Ishikawa (cell line): ENCODE results near the gene MRPL18.

ENCODE experiments used
- CEBPB ChIP-seq: IDR thresholded peaks from 2 replicates; pipeline ENCODE4 v1.6.1; 2012
- CREB1 ChIP-seq: IDR thresholded peaks from 2 replicates; pipeline ENCODE4 v1.6.1; 2012; ENCODE audit warnings: low read depth
- EGR1 ChIP-seq: IDR thresholded peaks from 2 replicates; pipeline ENCODE4 v1.6.1; 2012
- EP300 ChIP-seq: IDR thresholded peaks from 2 replicates; pipeline ENCODE4 v1.6.1; 2012; ENCODE audit warnings: borderline replicate concordance
- FOXM1 ChIP-seq: IDR thresholded peaks from 2 replicates; pipeline ENCODE4 v1.6.1; 2012; ENCODE audit warnings: low read depth, borderline replicate concordance
- MAX ChIP-seq: IDR thresholded peaks from 2 replicates; pipeline ENCODE4 v1.6.1; 2012
- NFIC ChIP-seq: IDR thresholded peaks from 2 replicates; pipeline ENCODE4 v1.6.1; 2012
- RAD21 ChIP-seq: IDR thresholded peaks from 2 replicates; pipeline ENCODE4 v1.6.1; 2012; ENCODE audit warnings: low read depth
- TAF1 ChIP-seq: IDR thresholded peaks from 2 replicates; pipeline ENCODE4 v1.6.1; 2012; ENCODE audit warnings: low read depth, mild to moderate bottlenecking
- TCF12 ChIP-seq: IDR thresholded peaks from 2 replicates; pipeline ENCODE4 v1.6.1; 2012; ENCODE audit warnings: low read depth
- TEAD4 ChIP-seq: IDR thresholded peaks from 2 replicates; pipeline ENCODE4 v1.6.1; 2012
- USF1 ChIP-seq: IDR thresholded peaks from 2 replicates; pipeline ENCODE4 v1.6.1; 2012
- YY1 ChIP-seq: IDR thresholded peaks from 2 replicates; pipeline ENCODE4 v1.6.1; 2012; ENCODE audit warnings: low read depth
- ZBTB7A ChIP-seq: IDR thresholded peaks from 2 replicates; pipeline ENCODE4 v1.6.1; 2012; ENCODE audit warnings: low read depth
- TF ChIP-seq, protein P1 (sequence below): IDR thresholded peaks from 2 replicates; pipeline ENCODE4 v1.6.1; 2012; ENCODE audit warnings: low read depth, mild to moderate bottlenecking

The MRPL18 gene

DNA sequence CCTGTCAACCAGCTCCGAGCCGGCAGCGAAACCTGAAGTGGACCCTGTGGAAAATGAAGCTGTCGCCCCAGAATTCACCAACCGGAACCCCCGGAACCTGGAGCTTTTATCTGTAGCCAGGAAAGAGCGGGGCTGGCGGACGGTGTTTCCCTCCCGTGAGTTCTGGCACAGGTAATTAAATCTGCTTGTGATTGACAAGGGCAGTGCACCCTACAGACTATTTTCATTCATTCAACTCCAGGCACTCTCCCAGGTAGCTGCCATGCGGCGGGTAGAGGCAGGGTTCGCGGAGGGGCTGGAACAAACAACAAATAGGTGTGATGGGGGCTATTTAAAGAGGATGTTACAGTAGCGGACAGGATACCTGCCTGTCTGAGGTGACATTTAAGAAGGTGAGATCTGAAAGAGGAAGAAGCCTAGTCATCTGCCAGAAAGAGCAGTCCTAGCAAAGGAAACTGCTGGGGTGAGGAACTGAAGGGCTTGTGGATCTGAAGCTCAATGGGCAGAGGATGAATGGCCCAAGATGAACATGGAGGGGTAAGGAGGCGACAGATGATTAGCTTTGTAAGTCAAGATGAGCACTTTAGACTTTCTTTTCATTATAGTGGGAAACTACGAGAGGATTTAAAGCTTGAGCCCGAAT, 810 bp downstream of the MRPL18 start:
- TF ChIP-seq ZBTB7A, result no peak
- TF ChIP-seq TCF12, result no peak
- no peak for TF ChIP-seq EP300
- no peak for TF ChIP-seq RAD21
- no peak for TF ChIP-seq CREB1
- TF ChIP-seq FOXM1, result no peak
- TF ChIP-seq USF1, result no peak
- no peak for TF ChIP-seq EGR1
- no peak for TF ChIP-seq TEAD4
- no peak for TF ChIP-seq MAX
- TF ChIP-seq TAF1, result no peak
- TF ChIP-seq YY1, result no peak
- TF ChIP-seq NFIC, result no peak
- TF ChIP-seq CEBPB, result no peak
- TF ChIP-seq, protein P1, sequence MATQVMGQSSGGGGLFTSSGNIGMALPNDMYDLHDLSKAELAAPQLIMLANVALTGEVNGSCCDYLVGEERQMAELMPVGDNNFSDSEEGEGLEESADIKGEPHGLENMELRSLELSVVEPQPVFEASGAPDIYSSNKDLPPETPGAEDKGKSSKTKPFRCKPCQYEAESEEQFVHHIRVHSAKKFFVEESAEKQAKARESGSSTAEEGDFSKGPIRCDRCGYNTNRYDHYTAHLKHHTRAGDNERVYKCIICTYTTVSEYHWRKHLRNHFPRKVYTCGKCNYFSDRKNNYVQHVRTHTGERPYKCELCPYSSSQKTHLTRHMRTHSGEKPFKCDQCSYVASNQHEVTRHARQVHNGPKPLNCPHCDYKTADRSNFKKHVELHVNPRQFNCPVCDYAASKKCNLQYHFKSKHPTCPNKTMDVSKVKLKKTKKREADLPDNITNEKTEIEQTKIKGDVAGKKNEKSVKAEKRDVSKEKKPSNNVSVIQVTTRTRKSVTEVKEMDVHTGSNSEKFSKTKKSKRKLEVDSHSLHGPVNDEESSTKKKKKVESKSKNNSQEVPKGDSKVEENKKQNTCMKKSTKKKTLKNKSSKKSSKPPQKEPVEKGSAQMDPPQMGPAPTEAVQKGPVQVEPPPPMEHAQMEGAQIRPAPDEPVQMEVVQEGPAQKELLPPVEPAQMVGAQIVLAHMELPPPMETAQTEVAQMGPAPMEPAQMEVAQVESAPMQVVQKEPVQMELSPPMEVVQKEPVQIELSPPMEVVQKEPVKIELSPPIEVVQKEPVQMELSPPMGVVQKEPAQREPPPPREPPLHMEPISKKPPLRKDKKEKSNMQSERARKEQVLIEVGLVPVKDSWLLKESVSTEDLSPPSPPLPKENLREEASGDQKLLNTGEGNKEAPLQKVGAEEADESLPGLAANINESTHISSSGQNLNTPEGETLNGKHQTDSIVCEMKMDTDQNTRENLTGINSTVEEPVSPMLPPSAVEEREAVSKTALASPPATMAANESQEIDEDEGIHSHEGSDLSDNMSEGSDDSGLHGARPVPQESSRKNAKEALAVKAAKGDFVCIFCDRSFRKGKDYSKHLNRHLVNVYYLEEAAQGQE, result no peak

- TF ChIP-seq MAX (no peak), CREB1 (no peak), YY1 (no peak)
Observed at GRCh38 chr6:159797554-159797953, 7.3 kb downstream of the MRPL18 start.

DNA sequence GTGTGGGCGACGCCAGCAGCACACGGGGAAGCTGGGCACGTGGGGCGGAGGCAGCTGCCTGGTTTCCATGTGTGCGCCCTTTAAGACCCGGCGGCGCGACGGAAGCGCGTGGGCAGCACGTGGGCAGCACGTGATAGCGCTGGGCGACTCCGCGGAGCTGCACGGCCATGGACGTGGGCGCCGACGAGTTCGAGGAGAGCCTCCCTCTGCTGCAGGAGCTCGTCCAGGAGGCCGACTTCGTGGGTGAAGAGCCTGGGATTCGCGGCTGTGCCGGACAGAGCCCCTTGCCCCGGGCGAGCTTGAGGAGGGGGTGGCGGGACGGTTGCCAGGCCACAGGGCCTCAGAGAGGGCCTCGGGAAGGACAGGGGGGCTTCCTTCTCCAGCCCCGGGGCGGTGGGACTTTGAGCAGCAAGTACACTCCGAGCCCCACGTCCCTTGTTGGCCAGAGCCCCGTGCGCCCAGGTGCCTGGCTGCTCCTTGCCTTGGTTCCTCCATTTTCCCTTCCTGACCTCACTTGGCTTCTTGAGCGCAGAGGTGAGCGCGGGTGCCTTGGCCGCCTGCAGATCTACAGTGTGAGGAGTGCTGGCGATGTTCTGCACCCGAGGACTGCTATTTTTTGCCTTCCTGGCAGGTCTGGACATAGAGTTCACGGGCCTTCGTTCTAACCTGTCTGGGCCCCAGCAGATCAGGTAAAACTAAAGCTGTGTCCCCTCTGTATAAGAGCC, 10.0 kb downstream of the MRPL18 start, which contains the start of gene PNLDC1:
Gene PNLDC1, plus strand, starts transcription at position 136 of the 725 bp plus-strand sequence. Its CDS starts 32 bp downstream, at position 168.
- no peak for TF ChIP-seq FOXM1
- TF ChIP-seq RAD21, result no peak
- no peak for TF ChIP-seq TCF12

GRCh38 chr6:159801935-159802334, 11.7 kb downstream of the MRPL18 start:
- no peak for TF ChIP-seq YY1
- TF ChIP-seq TEAD4, result no peak
- TF ChIP-seq, protein P1, result no peak
- no peak for TF ChIP-seq NFIC
- TF ChIP-seq CEBPB, result no peak
- TF ChIP-seq RAD21, result no peak
- no peak for TF ChIP-seq USF1
- no peak for TF ChIP-seq ZBTB7A
- TF ChIP-seq EP300, result no peak
- TF ChIP-seq MAX, result no peak
- TF ChIP-seq TCF12, result no peak

GRCh38 chr6:159804504-159804903, 14.2 kb downstream of the MRPL18 start:
- TF ChIP-seq FOXM1 (no peak), TEAD4 (no peak), EGR1 (no peak), CEBPB (no peak), EP300 (no peak), USF1 (no peak), TAF1 (no peak), TCF12 (no peak), ZBTB7A (no peak), NFIC (no peak), MAX (no peak), CREB1 (no peak), RAD21 (no peak), YY1 (no peak)
- TF ChIP-seq, protein P1, result no peak
